Hepatic stellate cell (primary cell): ENCODE results near the gene TBX10.
"Not testable (repeated sequence)": the region's sequence is repeated elsewhere in the genome, so short reads cannot be mapped to it uniquely, and the experiment has no call there.

Experiments used
- DNase-seq: peaks from one replicate; pipeline ENCODE4 v3.0.0; 2011; ENCODE audit warnings: low spot score

TBX10 gene

GRCh38 chr11:67639438-67639859 is at the start of gene TBX10:
Gene TBX10 (minus strand): TSS chr11:67639763. CDS start chr11:67639472, 291 bp downstream.
- DNase-seq: no peak

GRCh38 chr11:67689178-67689577 is 49.6 kb upstream of the TBX10 start:
- no peak for DNase-seq

GRCh38 chr11:67687986-67688385 is 48.4 kb upstream of the TBX10 start:
- DNase-seq: no peak

DNA sequence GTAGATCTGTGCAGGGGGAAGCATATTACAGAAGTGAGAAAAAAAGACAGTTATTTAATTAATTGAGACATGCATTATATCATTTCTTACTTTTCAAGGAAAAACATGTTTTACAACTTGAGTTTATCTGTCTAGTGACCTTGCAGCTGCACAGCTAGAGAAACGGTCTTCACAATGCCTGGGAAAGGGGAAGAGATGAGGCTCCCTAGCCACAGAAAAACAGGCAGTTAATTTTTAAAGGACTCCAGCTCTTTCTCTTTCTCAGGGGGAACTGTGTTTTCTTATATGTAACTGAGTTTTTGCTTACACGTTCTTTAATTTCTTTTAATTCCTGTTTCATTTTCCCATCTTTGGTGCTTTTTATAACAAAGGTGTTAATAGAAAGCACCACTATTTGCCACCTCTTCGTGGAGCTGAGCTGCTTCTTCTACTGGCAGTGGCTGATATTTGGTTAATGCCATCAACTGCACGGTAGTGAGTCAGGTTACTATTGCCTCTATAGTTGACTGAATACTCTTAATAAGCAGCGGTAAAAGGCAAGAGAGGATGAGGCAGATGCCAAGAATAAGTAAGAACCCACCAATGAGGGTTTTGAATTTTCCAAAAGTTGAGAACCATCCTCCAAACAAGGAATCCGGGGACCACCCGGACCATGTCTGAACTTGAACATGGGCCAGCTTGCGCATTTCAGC is 46.2 kb upstream of the TBX10 start:
- DNase-seq: not testable (repeated sequence)

DNA sequence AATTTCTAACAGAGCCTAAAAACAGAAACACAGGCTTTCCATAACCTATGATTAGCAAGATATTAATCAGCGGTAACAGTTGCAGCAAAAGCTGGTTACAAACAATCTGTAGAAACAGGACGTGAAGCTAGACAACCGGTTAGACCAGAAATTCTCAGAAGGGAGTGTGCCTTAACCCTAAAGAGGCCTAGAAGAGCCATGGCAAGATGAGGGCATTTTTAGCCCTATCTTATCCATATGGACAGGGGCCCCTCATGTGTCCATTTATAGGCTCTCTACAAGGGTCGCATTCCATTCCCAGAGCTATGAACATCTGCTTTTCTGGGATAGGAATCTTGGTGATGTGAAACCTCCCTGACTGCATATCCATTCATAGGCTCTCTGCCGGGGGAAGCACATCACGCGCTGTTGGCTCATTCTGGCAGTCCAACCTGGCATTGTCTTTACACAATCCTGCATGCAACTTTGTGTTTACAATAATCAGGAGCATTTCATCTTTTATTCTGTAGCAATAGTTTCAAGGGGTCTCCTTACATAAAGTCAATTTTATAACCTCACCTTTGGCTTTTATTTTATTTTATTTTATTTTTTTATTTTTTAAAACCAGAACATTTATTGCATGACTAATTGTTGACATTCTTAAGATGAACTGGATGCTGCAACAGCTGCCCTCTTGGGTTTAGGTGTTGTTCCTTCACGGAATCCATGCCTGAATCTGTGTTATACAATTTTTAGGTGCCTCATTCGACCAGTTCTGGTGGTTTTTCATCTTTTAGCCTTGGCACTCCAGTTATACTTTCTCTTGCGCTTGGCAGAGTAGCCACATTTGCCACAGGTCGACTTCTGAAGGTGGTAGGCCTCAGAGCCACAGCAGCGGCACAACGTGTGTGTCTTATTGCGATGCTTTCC is 42.8 kb upstream of the TBX10 start:
- DNase-seq: not testable (repeated sequence)

- no peak for DNase-seq
Observed at GRCh38 chr11:67680696-67681470, 41.3 kb upstream of the TBX10 start.

- DNase-seq: no peak
Observed at GRCh38 chr11:67675058-67675747, 35.6 kb upstream of the TBX10 start.

DNA sequence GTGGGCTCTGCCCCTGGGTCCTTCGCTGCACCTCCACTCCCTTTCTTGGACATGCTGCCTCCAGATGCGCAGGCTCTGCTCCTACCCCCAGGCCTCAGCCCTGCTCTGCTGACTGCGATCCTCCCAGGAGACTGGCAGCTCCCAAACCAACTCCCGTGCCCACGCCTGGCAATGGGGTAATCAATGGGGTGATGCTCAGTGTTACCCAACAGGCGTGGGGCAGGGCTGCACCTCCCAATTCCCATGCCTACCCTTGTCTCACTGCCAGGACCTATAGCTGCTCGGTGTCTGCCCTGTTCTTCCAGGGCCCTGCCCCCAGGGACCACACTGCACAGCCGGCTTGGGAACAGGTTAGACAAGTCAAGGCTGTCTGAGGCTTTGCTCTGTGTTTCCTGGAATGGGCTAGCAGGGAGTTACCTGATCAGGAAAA is 34.9 kb upstream of the TBX10 start, which contains the start of gene ALDH3B2:
Gene ALDH3B2, minus strand, starts transcription at position 182 of the 430 bp plus-strand sequence. CDS start 7,688 bp downstream, outside the sequence.
- DNase-seq: no peak

DNA sequence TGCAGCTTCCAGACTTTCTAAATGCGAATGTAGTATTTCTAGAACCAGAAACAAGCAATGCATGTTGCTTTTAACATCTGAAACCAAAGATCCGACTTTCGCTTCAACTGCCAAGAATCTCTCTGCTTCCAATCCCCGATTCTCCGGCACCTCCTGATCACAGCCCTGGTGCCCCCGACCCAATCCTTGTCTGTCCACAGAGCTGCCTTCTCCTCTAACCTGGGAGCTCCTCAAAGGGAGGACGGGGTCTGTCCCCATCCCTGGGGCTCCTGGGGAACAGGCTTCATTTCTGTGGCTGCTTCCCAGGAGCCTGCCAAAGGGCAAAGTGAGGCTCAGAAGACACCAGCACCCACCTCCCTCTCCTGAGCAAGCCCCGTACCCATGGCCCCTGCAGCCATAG is 34.3 kb upstream of the TBX10 start:
- no peak for DNase-seq

- no peak for DNase-seq
Observed at GRCh38 chr11:67673358-67673757, 33.8 kb upstream of the TBX10 start.

DNA sequence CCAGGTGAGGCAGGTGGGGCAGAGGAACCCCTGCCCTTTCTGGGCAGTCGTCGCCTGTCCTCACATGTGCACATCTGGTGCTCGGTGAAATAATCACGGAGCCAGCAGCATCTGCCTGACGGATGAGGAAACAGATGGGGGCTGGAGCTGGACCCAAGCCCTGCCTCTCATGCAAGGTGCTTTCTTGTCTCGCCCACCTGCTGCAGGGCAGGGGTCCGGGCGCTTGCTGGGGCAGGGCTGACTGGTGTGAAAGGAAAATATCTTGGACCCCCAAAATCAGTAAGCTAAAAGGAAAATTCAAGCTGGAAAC is 31.6 kb upstream of the TBX10 start:
- DNase-seq: no peak

DNA sequence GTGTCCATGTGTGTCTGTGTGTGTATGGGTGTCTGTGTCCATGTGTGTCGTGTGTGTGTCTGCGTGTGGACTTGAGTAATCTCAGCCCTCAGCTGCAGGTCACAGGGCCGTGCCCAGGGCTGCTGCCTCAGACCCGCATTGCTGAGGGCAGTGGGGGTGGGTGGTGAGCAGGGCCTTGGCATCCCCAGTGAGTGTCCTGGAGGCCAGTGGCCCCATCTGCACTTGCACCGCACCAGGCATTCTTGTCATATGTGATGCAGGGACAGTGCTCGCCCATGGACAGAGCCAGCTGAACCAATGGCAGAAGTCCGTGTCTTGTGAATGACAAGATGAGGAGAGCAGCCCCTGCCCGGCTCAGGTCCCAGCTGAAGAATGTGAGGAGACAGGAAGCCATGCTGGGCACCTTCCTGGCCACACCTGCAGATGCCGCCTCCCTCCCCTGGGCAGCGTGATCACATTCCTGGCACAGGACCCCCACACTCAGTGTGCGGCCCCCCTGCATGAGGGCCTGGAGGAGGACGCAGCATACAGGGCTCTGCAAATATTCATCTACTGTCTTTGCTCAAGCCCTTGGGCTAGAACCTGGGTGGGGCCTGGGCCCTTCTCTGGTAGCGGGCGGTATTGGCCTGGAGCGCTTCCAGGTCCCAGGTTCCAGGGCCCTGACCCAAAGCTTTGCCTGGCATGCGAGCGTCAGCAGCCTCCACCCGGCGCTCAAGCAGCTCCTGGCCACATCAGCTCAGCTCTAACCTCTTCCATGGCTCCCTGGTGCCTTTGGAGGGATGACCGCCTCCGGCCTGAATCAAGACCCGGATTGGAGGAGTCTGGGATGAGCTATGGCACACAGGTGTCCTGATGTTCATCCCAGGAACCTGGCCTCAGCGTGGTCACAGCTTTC is 31.0 kb upstream of the TBX10 start:
- no peak for DNase-seq

- no peak for DNase-seq
Observed at GRCh38 chr11:67668192-67668551, 28.6 kb upstream of the TBX10 start.

DNA sequence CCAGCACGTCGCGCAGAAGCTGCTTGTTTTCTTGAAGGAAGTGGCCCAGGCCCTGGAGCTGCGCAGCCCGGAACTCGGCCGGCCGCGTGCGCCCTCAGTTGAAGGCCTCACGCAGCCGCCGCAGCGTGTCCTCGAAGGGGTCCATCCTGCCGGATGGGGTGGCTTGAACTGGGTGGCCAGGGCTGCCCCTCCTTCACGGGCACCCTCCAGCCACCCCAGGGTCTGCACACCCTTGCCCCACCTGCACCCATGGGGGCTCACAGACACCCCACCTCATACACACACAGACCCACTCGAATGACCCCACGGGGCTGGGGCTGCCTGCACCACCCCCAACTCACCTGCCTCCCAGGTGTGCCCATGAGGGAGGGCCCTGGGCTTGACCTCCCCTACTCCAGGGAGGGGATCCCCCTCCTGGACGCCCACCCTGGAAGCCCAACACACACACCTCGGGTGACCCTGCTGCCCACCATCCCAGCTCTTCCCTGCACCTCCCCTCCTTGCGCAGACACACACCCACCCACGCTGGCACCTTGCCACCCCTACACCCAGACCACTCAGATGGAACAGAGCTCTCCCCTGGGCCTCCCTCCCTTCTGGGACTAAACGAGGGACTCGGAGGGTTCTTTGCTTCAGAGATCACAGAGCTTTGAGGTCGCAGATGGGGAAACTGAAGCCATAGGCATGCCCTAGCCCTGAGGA is 28.1 kb upstream of the TBX10 start:
- no peak for DNase-seq

- peak; percentile 7 for DNase-seq
Observed at GRCh38 chr11:67666676-67667489, 27.3 kb upstream of the TBX10 start.

GRCh38 chr11:67666303-67666645 is 26.7 kb upstream of the TBX10 start:
- no peak for DNase-seq

GRCh38 chr11:67665541-67666302 is 26.2 kb upstream of the TBX10 start:
- peak; percentile 32 for DNase-seq

GRCh38 chr11:67664696-67665540 is 25.4 kb upstream of the TBX10 start:
- DNase-seq: no peak
